HUES64 (cell line): ENCODE measurements around the gene RAX2.

Experiments used
- H3K27ac ChIP-seq: 2 replicates; pipeline ENCODE4 v1.7.0; 2013; ENCODE audit warnings: low read depth, low read length, inconsistent platforms
- H3K27me3 ChIP-seq: 2 replicates; pipeline ENCODE4 v1.6.1; 2013; ENCODE audit warnings: mild to moderate bottlenecking, low read length; ENCODE audit not compliant: insufficient read depth
- H3K36me3 ChIP-seq: 2 replicates; pipeline ENCODE4 v1.6.1; 2013; ENCODE audit warnings: mild to moderate bottlenecking, low read length; ENCODE audit not compliant: insufficient read depth
- H3K4me1 ChIP-seq: 2 replicates; pipeline ENCODE4 v1.6.1; 2013; ENCODE audit warnings: mild to moderate bottlenecking, low read length, moderate library complexity; ENCODE audit not compliant: insufficient read depth
- H3K4me3 ChIP-seq: 2 replicates; pipeline ENCODE4 v1.5.1; 2013; ENCODE audit warnings: mild to moderate bottlenecking, low read length, moderate library complexity
- H3K9ac ChIP-seq: 2 replicates; pipeline ENCODE4 v1.6.1; 2013; ENCODE audit warnings: mild to moderate bottlenecking, low read depth, low read length
- H3K9me3 ChIP-seq: 2 replicates; pipeline ENCODE4 v1.6.1; 2013; ENCODE audit warnings: low read depth, low read length; ENCODE audit not compliant: insufficient read depth
- WGBS: fragments of 150-250, 120-280 bp; methylation state at CpG from one replicate; pipeline ENCODE4 v1.1.7; 2013; ENCODE audit warnings: missing lambda C conversion rate; 5-methylcytosine and 5-hydroxymethylcytosine counted together

RAX2 gene

DNA sequence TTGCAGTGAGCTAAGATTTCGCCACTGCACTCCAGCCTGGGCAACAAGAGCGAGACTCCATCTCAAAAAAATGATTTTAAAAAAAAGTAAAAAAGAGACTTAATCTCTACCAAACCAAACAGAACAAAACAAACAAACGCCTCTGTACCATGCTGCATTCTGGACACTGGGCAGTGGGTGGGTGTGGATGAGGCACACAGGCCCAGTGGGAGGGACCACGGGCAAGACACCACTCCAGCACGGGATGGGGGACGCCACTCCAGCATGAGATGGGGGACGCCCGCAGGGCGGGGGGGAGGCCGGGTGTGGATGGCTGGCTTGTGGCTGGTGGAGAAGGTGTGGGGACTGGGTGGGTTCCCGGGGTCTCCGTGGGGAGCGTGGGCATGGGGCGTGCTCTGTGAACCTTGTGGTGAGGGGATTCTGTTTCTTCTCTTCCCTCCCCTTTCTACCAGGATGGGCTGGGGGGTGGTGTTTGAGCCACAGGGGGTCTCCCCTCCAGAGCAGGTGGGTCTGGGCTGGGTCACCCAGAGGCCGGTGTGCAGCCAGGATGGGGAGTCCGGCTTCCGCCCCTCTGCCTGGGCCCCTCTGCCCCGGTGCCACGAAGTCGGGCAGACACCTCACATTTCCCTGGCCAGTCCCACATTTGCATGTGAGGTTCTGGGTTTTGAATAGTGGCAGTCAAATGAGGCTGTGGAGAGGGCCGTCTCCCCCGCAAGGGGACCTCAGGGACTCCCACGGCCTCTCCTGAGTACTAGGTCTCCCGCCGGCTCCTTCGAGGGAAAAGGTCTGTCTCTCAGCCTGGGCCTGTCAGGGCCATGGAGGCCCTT is 38.1 kb upstream of the RAX2 start:
- Histone ChIP-seq H3K36me3 (no peaks in the 10 kb centered on the region), H3K27ac (no peak overlapping the region), H3K4me1 (no peaks in the 10 kb centered on the region), H3K9ac (no peak overlapping the region), H3K27me3 (no peaks in the 10 kb centered on the region), H3K9me3 (no peaks in the 10 kb centered on the region), H3K4me3 (no peak overlapping the region)
- 92% methylated on average over 23 of the region's 26 CpGs for WGBS

DNA sequence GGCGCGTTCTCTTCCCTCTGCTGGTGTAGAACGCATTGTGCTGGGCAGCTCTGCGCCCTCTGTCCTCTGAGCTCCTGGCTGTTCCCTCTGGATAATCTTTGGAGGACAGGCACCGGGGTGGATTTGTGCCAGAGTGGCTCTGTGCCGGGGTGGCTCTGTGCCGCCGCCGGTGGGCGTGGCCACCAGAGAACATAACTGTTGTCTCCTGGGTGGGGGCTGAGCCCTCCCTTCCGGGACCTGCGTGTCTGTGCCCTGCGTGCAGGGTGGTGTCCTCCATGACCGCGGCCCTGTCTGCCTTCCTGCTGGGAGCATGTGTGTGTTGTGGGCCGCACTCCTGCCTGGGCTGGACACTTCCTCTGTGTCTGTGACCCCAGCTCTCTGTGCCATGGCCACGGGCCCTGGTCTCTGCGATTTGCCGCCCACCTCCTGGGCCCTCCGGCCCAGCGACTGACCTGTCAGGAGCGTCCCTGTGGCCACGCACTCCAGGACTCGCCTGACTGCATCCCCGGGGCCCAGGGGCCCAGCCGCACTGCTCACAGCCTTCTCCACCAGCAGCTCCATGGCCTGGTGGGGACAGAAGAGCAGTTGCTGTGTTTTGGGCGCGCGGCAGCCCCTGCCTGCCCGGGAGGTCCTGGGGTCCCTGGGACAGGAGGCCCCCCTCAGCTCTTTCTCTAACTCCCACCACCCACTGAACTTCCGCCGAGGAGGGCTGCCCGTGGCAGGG is 36.6 kb upstream of the RAX2 start:
- Histone ChIP-seq H3K4me1 (no peaks in the 10 kb centered on the region), H3K9ac (no peak overlapping the region), H3K4me3 (no peak overlapping the region), H3K36me3 (no peaks in the 10 kb centered on the region), H3K27ac (no peak overlapping the region), H3K9me3 (no peaks in the 10 kb centered on the region), H3K27me3 (no peaks in the 10 kb centered on the region)
- WGBS: 93% methylated on average over 33 of the region's 33 CpGs

- WGBS: 96% methylated on average over 35 of the region's 35 CpGs
Measured at GRCh38 chr19:3807574-3808354, 35.7 kb upstream of the RAX2 start.

DNA sequence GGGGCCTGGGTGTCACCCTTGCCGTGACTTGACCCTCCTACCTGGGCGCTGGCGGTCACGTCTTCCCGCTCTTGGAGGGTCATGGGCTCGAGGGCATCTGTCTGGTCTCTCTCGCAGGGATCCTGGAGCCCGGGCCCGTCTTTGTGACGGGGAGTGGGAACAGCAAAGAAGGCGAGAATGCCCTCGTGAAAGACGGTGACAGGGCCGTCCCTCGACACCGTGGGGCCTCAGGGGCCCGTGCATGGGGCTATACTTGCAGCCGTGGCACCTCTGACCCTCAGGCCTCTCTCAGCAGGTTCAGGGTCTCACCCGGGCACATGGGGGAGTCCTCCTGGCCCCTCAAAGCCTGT is 35.1 kb upstream of the RAX2 start:
- Histone ChIP-seq H3K36me3 (no peaks in the 10 kb centered on the region), H3K9me3 (no peaks in the 10 kb centered on the region), H3K9ac (no peak overlapping the region), H3K4me3 (no peak overlapping the region), H3K27ac (no peak overlapping the region), H3K27me3 (peaks cover 4% of the 10 kb centered on the region), H3K4me1 (no peaks in the 10 kb centered on the region)
- WGBS: 92% methylated on average over 19 of the region's 19 CpGs

More at GRCh38 chr19:3807574-3808354, 35.7 kb upstream of the RAX2 start:
- H3K9me3 ChIP-seq: no peaks in the 10 kb centered on the region
- no peaks in the 10 kb centered on the region for H3K4me1 ChIP-seq
- no peaks in the 10 kb centered on the region for H3K36me3 ChIP-seq
- H3K27ac ChIP-seq: no peak overlapping the region
- no peak overlapping the region for H3K9ac ChIP-seq
- no peaks in the 10 kb centered on the region for H3K27me3 ChIP-seq
- H3K4me3 ChIP-seq: no peak overlapping the region

GRCh38 chr19:3805859-3806258 is 33.8 kb upstream of the RAX2 start:
- Histone ChIP-seq H3K4me1 (no peaks in the 10 kb centered on the region), H3K9me3 (no peaks in the 10 kb centered on the region), H3K27me3 (peaks cover 16% of the 10 kb centered on the region), H3K36me3 (no peaks in the 10 kb centered on the region), H3K4me3 (no peak overlapping the region), H3K9ac (no peak overlapping the region), H3K27ac (no peak overlapping the region)
- 96% methylated on average over 29 of the region's 29 CpGs for WGBS

GRCh38 chr19:3804429-3804828 is 32.4 kb upstream of the RAX2 start:
- Histone ChIP-seq H3K9ac (no peak overlapping the region), H3K4me3 (no peak overlapping the region), H3K27ac (no peak overlapping the region), H3K27me3 (peaks cover 25% of the 10 kb centered on the region), H3K4me1 (no peaks in the 10 kb centered on the region), H3K9me3 (no peaks in the 10 kb centered on the region), H3K36me3 (no peaks in the 10 kb centered on the region)
- WGBS: 94% methylated on average over 13 of the region's 13 CpGs

- Histone ChIP-seq H3K4me3 (no peak overlapping the region), H3K4me1 (no peaks in the 10 kb centered on the region), H3K9me3 (no peaks in the 10 kb centered on the region), H3K9ac (no peak overlapping the region), H3K36me3 (no peaks in the 10 kb centered on the region), H3K27me3 (peaks cover 29% of the 10 kb centered on the region), H3K27ac (no peak overlapping the region)
- 96% methylated on average over 10 of the region's 10 CpGs for WGBS
Measured at GRCh38 chr19:3803986-3804385, 32.0 kb upstream of the RAX2 start.

DNA sequence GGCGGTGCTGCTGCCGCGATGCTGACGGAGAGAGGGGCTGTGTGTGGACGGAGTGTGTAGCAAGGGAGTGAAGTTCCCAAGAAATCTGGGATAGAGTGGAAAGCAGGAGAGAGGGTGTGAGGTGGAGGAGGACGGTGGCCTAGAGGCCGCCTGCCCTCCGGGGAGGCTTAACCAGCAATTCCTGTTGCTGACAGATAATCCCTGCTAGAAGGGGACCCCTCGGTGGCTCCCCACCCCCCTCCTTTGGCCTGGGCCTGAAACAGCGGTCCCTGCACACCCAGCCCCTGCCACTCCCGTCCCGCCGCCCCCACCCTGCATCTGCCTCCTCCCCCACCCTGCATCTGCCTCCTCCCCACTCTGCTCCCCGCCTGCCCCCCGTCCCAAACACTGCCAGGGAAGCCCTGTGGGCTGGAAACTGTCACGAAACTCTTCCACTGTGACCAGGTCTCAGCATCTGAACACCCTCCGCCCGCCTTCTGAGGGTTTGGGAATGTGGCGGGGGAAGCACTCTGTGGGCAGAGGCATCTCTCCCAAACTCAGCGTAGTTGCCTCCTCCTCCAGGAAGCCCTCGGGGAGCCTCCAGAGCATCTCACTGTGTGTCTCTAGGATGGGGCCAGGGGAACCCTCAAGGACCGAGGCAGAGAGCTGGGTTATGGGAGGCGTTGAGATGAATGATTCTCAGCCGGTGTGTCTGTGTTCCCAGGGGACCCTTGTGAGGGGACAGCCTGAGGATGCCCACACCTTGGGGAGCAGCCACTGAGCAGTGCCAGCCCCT is 31.3 kb upstream of the RAX2 start:
- H3K27me3 ChIP-seq: peaks cover 29% of the 10 kb centered on the region
- H3K27ac ChIP-seq: no peak overlapping the region
- H3K4me3 ChIP-seq: no peak overlapping the region
- no peaks in the 10 kb centered on the region for H3K36me3 ChIP-seq
- H3K9me3 ChIP-seq: no peaks in the 10 kb centered on the region
- no peak overlapping the region for H3K9ac ChIP-seq
- H3K4me1 ChIP-seq: no peaks in the 10 kb centered on the region
- 89% methylated on average over 22 of the region's 24 CpGs for WGBS

- Histone ChIP-seq H3K9me3 (peaks cover 4% of the 10 kb centered on the region), H3K9ac (no peak overlapping the region), H3K4me3 (peak overlapping the region; percentile 48), H3K36me3 (no peaks in the 10 kb centered on the region), H3K27me3 (peaks cover 29% of the 10 kb centered on the region), H3K27ac (no peak overlapping the region; the same call in 1 of the 2 replicates), H3K4me1 (no peaks in the 10 kb centered on the region)
- 4% methylated on average over 46 of the region's 46 CpGs for WGBS
Measured at GRCh38 chr19:3801412-3802096, 29.5 kb upstream of the RAX2 start.

GRCh38 chr19:3800996-3801395 is 29.0 kb upstream of the RAX2 start:
- Histone ChIP-seq H3K4me3 (peak overlapping the region; percentile 48), H3K27ac (no peak overlapping the region), H3K27me3 (peaks cover 29% of the 10 kb centered on the region), H3K36me3 (no peaks in the 10 kb centered on the region), H3K9me3 (peaks cover 5% of the 10 kb centered on the region), H3K9ac (no peak overlapping the region), H3K4me1 (no peaks in the 10 kb centered on the region)
- 53% methylated on average over 21 of the region's 21 CpGs for WGBS
